ENCODE results near the gene TRPV6.

- TF ChIP-seq CTCF (IDR thresholded peaks at IDR 0.05) (no peak), POLR2AphosphoS5 (IDR thresholded peaks at IDR 0.05) (no peak), POLR2A (IDR thresholded peaks at IDR 0.05) (no peak), EP300 (IDR thresholded peaks at IDR 0.05) (no peak)
Measured at GRCh38 chr7:142894112-142894984, 8.8 kb upstream of the TRPV6 start.
